GM12873 (cell line): Measurements from ENCODE around the gene KCTD21.

ENCODE experiments used
- TF ChIP-seq, protein P1 (sequence below): IDR thresholded peaks from 2 replicates; pipeline ENCODE4 v1.5.1; 2012; ENCODE audit warnings: low read depth, mild to moderate bottlenecking, moderate library complexity, low read length, control low read depth; ENCODE audit not compliant: insufficient read depth; ENCODE audit errors: missing control alignments

The KCTD21 gene

GRCh38 chr11:78150346-78150745 is 38.1 kb downstream of the KCTD21 start:
- TF ChIP-seq, protein P1, sequence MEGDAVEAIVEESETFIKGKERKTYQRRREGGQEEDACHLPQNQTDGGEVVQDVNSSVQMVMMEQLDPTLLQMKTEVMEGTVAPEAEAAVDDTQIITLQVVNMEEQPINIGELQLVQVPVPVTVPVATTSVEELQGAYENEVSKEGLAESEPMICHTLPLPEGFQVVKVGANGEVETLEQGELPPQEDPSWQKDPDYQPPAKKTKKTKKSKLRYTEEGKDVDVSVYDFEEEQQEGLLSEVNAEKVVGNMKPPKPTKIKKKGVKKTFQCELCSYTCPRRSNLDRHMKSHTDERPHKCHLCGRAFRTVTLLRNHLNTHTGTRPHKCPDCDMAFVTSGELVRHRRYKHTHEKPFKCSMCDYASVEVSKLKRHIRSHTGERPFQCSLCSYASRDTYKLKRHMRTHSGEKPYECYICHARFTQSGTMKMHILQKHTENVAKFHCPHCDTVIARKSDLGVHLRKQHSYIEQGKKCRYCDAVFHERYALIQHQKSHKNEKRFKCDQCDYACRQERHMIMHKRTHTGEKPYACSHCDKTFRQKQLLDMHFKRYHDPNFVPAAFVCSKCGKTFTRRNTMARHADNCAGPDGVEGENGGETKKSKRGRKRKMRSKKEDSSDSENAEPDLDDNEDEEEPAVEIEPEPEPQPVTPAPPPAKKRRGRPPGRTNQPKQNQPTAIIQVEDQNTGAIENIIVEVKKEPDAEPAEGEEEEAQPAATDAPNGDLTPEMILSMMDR, result no peak

DNA sequence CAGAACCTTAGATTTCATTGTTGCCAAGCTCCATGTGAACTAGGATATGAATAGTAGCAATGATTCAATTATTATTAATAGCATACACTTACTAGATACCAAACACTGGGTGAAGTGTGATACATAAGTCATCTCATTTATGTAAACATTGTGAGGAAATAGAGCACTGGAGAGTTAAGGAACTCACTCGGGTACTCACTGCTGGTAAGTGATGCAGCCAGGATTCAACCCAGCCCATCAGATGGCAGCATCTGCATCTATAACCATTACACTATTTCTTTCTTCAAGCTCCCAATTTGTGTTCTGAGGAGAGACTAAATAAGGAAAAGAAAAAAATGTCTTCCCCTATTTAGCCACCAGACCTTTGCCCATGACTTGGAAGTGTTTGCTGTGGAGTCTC is 38.8 kb downstream of the KCTD21 start:
- TF ChIP-seq, protein P1, result no peak

DNA sequence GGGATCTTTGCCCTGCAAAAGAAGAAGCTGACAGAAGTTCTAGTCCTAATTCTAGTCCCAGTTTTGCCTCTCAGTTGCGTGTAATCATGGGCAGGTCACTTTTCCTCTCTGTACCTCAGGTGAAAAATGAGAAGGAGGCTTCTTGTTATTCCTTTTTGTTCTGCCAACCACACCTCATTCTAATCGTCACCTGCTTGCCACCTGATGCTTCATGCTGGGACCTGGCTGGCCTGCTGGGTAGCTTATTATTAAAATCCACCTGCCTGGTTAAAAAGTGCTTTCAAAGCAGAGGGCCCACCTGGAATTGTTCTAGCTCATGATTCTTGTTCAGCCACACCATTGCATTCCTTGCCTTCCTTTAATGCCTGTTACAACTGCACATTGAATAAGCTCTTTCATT is 40.6 kb downstream of the KCTD21 start:
- TF ChIP-seq, protein P1, result no peak

DNA sequence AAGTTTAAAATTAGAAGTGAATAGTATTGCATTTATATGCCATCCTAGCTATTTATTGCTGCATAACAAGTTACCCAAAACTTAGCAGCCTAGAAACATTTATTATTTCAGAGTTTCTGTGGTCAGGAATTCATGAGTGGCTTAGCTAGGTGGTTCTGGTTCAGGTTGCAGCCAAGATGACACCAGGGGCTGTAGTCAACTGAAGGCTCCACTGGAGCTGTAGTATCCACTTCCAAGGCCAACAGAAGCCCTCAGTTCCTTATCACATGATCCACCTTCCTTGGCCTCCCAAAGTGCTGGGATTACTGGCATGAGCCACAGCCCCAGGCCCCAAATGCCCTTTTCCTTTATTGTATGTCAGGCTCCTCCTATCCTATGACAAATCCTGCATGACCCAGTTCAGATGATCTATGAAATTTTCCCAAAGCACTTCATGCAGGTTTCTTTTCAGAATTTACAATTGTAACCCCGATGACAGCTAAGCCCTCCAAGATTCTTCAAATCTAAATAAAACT is 42.9 kb downstream of the KCTD21 start:
- TF ChIP-seq, protein P1, result no peak

DNA sequence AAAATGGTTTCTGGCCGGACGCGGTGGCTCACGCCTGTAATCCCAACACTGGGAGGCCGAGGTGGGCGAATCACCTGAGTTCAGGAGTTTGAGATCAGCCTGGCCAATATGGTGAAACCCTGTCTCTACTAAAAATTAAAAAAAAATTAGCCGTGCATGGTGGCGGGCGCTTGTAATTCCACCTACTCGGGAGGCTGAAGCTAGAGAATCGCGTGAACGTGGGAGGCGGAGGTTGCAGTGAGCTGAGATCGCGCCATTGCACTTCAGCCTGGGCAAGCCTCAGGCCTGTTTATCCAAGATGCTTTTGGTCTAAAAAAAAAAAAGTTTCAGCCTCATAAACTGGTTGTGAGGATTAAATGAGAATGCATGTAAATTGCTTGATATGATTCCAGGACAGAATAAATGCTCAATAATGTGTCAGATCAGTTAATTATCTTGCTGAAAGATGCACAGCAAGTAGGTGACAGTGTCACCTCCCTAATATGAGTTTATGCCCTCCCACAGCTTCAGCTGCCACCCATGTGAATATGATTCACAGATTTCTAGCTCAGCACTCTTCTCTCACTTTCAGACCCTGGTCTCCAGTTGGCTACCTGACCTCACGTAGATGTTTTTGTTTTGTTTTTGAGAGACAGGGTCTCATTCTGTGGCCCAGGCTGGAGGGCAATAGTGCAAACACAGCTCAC is 47.9 kb downstream of the KCTD21 start:
- TF ChIP-seq, protein P1, result no peak

GRCh38 chr11:78139422-78140391 is 48.7 kb downstream of the KCTD21 start, which contains the start of gene ALG8:
TSS of gene ALG8 (minus strand) at chr11:78139626. CDS start at chr11:78139588, 38 bp downstream.
- TF ChIP-seq, protein P1, result no peak

- TF ChIP-seq, protein P1, result peak; percentile 52
These were observed 49.6 kb downstream of the KCTD21 start for GRCh38 chr11:78138694-78139421.
